SK-N-SH (cell line): ENCODE data around the gene SPDEF.

Experiments used
- EP300 ChIP-seq, 2 experiments: IDR thresholded peaks; 2 replicates each; pipeline versions ENCODE4 v1.4.0 to v1.6.1; 2012; ENCODE audit warnings: borderline replicate concordance in 1 of 2, low read depth in 1 of 2, low read length in 1 of 2
- POLR2AphosphoS5 ChIP-seq: IDR thresholded peaks from 2 replicates; pipeline ENCODE4 v1.6.1; 2012; ENCODE audit warnings: low read depth, low read length
- RAD21 ChIP-seq: IDR thresholded peaks from 2 replicates; pipeline ENCODE4 v1.6.1; 2012; ENCODE audit warnings: mild to moderate bottlenecking, low read length
- SIN3A ChIP-seq: IDR thresholded peaks from 2 replicates; pipeline ENCODE4 v1.6.1; 2012; ENCODE audit warnings: low read depth, mild to moderate bottlenecking, low read length, moderate library complexity, borderline replicate concordance
- SMC3 ChIP-seq: IDR thresholded peaks from 2 replicates; pipeline ENCODE4 v1.6.1; 2012; ENCODE audit warnings: low read depth, low read length, improper control_type of control experiment
- TAF1 ChIP-seq: IDR thresholded peaks from 2 replicates; pipeline ENCODE4 v1.6.1; 2012; ENCODE audit warnings: low read depth, mild to moderate bottlenecking, low read length, moderate library complexity, borderline replicate concordance
- TF ChIP-seq, protein P1 (sequence below): fragments of 200-600 bp; sonication (generic); IDR thresholded peaks from 2 replicates; pipeline ENCODE4 v1.6.1; 2017; ENCODE audit warnings: antibody characterized with exemption, mild to moderate bottlenecking, moderate library complexity
- TF ChIP-seq, protein P2 (sequence below): fragments of 150-350 bp; IDR thresholded peaks from 2 replicates; pipeline ENCODE4 v1.6.1; 2017; ENCODE audit warnings: antibody characterized with exemption, low read length, low read depth, borderline replicate concordance

DNA sequence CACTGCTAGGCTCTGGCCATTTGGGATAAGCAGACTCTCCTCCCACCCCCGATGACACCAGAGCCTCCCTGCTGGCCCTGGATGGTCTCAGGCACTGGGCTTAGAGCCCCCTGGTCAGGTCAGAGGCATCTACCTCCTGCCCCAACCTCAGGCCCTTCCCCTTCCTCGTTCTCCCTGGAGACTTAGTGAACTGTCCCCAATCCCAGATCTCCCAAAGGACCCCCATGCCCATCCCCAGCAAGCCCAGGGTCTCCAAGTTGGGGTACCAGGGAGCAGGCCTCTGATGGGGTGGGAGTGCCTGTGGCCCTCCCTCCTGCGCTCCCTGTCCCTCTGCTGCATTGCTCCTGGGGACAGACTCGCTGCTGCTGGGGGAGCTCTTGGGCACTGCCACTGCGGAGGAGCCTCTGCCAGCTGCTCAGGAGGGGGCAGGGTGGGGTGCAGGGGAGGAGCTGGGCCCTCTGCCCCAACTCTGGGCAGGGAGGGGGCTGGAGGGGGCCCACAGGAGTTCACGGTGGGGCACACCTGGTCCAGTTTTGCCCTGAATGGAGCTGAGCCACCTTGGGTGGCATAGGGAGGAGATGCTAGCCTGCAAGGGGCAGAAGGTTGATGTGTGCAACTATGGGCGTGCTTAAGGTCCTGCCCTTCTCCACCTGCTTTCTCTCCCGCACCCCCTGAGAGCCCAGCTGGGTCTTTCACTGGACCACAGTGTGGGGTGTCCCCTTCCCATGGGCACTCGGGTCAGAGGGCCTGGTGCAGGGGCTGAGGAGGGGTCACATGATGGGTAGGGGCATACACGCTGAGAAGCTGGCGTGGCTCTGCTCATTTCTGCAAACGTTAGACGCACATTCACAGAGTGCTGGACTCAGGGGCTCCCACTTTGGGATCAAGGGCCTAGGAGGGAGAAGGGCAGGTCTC, 40.4 kb downstream of the SPDEF start:
- TF ChIP-seq, protein P1, sequence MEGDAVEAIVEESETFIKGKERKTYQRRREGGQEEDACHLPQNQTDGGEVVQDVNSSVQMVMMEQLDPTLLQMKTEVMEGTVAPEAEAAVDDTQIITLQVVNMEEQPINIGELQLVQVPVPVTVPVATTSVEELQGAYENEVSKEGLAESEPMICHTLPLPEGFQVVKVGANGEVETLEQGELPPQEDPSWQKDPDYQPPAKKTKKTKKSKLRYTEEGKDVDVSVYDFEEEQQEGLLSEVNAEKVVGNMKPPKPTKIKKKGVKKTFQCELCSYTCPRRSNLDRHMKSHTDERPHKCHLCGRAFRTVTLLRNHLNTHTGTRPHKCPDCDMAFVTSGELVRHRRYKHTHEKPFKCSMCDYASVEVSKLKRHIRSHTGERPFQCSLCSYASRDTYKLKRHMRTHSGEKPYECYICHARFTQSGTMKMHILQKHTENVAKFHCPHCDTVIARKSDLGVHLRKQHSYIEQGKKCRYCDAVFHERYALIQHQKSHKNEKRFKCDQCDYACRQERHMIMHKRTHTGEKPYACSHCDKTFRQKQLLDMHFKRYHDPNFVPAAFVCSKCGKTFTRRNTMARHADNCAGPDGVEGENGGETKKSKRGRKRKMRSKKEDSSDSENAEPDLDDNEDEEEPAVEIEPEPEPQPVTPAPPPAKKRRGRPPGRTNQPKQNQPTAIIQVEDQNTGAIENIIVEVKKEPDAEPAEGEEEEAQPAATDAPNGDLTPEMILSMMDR = no peak
- TF ChIP-seq TAF1 (no peak), EP300 (IDR thresholded peaks at IDR 0.05; ENCODE audit: borderline replicate concordance in 1 of 2, low read depth in 1 of 2, low read length in 1 of 2) (no peak), SIN3A (no peak), POLR2AphosphoS5 (no peak), SMC3 (no peak), RAD21 (no peak)
- TF ChIP-seq, protein P2, sequence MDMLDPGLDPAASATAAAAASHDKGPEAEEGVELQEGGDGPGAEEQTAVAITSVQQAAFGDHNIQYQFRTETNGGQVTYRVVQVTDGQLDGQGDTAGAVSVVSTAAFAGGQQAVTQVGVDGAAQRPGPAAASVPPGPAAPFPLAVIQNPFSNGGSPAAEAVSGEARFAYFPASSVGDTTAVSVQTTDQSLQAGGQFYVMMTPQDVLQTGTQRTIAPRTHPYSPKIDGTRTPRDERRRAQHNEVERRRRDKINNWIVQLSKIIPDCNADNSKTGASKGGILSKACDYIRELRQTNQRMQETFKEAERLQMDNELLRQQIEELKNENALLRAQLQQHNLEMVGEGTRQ = no peak
